IPS DF 6.9 (cell line): Measurements from ENCODE around the gene PWP1.

Source experiments
- DNase-seq: peaks from one replicate; pipeline ENCODE4 v3.0.0-alpha.2; 2013; ENCODE audit warnings: low read depth, low spot score
- H3K27ac ChIP-seq: one replicate; pipeline ENCODE4 v1.5.1; 2013; ENCODE audit warnings: low read length, control low read depth
- H3K27me3 ChIP-seq: 2 replicates; pipeline ENCODE4 v1.6.1; 2013; ENCODE audit warnings: mild to moderate bottlenecking, low read length; ENCODE audit not compliant: control insufficient read depth, insufficient read depth
- H3K36me3 ChIP-seq: 2 replicates; pipeline ENCODE4 v1.6.1; 2013; ENCODE audit warnings: low read length; ENCODE audit not compliant: control insufficient read depth, insufficient read depth
- H3K4me1 ChIP-seq: 2 replicates; pipeline ENCODE4 v1.6.1; 2013; ENCODE audit warnings: low read length; ENCODE audit not compliant: control insufficient read depth, insufficient read depth
- H3K4me3 ChIP-seq: 2 replicates; pipeline ENCODE4 v1.5.1; 2013; ENCODE audit warnings: mild to moderate bottlenecking, low read length
- H3K9me3 ChIP-seq: 2 replicates; pipeline ENCODE4 v1.6.1; 2013; ENCODE audit warnings: low read length, inconsistent platforms; ENCODE audit not compliant: control insufficient read depth, insufficient read depth
- WGBS: extraction: QIAGEN DNeasy Blood & Tissue Kit; methylation state at CpG from one replicate; pipeline ENCODE4 v1.1.7; 2013; ENCODE audit warnings: mixed read lengths, missing lambda C conversion rate; ENCODE audit not compliant: insufficient read length, insufficient coverage; 5-methylcytosine and 5-hydroxymethylcytosine counted together

Gene PWP1

GRCh38 chr12:107685360-107686248 is at the start of gene PWP1:
Gene PWP1, plus strand, starts transcription at chr12:107685799. Its CDS starts 101 bp downstream, at chr12:107685900.
- Histone ChIP-seq H3K27ac (no peak within 1 kb of the TSS), H3K27me3 (no peaks in the 10 kb centered on the region), H3K36me3 (peaks cover 3% of the 10 kb centered on the region; the same call in 1 of the 2 replicates), H3K4me3 (peak within 1 kb of the TSS; percentile 57), H3K4me1 (no peaks in the 10 kb centered on the region), H3K9me3 (no peaks in the 10 kb centered on the region)
- peak; percentile 90 for DNase-seq
- WGBS: no CpG with 5 or more reads among the region's 51 CpGs

GRCh38 chr12:107641154-107641553 is 44.4 kb upstream of the PWP1 start:
- Histone ChIP-seq H3K9me3 (no peaks in the 10 kb centered on the region), H3K27ac (no peak overlapping the region), H3K4me1 (0 out of 2 replicates have a peak, but pooled peaks cover 1% of the 10 kb centered on the region), H3K4me3 (no peak overlapping the region), H3K36me3 (no peaks in the 10 kb centered on the region), H3K27me3 (no peaks in the 10 kb centered on the region; the same call in 1 of the 2 replicates)
- DNase-seq: no peak

DNA sequence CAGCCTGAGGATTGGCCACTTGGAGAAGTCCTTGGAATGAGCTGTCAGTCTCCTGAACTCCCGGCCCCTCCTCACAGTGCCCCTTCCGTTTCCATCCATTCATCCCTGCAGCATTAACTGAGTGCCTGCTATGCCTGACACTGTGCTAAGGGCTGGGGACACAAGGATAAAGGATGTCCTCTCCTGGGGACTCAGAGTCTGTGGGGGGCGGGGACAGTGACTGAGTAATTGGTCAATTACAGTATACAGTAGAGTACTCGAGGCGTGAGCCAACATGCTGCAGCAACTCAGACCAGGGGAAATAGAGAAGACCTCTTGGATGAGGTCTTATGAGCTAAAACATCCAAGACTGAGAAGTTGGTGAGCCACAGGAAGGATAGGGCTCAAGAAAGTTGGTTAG is 43.4 kb upstream of the PWP1 start:
- H3K36me3 ChIP-seq: no peaks in the 10 kb centered on the region
- H3K27ac ChIP-seq: no peak overlapping the region
- WGBS: no CpG with 5 or more reads among the region's 5 CpGs
- no peaks in the 10 kb centered on the region for H3K9me3 ChIP-seq
- H3K4me3 ChIP-seq: no peak overlapping the region
- peaks cover 7% of the 10 kb centered on the region for H3K4me1 ChIP-seq
- DNase-seq: no peak
- no peaks in the 10 kb centered on the region; the same call in 1 of the 2 replicates for H3K27me3 ChIP-seq

- H3K4me1 ChIP-seq: peaks cover 7% of the 10 kb centered on the region
- H3K36me3 ChIP-seq: no peaks in the 10 kb centered on the region
- H3K4me3 ChIP-seq: no peak overlapping the region
- no peak for DNase-seq
- no CpG with 5 or more reads among the region's 27 CpGs for WGBS
- H3K27me3 ChIP-seq: no peaks in the 10 kb centered on the region; the same call in 1 of the 2 replicates
- H3K9me3 ChIP-seq: no peaks in the 10 kb centered on the region
- no peak overlapping the region for H3K27ac ChIP-seq
Measured at GRCh38 chr12:107645630-107646333, 39.8 kb upstream of the PWP1 start.

DNA sequence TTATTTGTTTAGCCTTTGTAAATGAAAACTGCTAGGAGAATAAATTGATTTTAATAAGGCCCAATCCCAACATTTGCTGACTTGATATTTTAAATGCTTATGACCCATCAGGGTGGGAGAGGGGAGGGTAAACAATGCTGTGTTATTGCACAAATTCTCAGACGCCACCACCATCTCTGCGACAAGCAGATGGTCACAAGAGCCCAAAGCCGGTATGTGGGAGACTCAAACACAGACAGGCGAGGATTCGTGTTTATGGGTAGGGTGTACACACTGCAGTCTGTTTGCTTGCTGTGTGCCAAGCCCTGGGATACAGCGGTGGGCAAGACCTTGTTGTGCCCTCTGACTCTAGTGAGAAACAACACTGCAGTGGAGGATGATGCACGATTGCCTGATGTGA is 39.2 kb upstream of the PWP1 start:
- Histone ChIP-seq H3K36me3 (no peaks in the 10 kb centered on the region), H3K4me3 (no peak overlapping the region), H3K4me1 (peaks cover 7% of the 10 kb centered on the region), H3K27ac (peak overlapping the region; percentile 46), H3K27me3 (no peaks in the 10 kb centered on the region; the same call in 1 of the 2 replicates), H3K9me3 (no peaks in the 10 kb centered on the region)
- DNase-seq: no peak
- WGBS: no CpG with 5 or more reads among the region's 7 CpGs

DNA sequence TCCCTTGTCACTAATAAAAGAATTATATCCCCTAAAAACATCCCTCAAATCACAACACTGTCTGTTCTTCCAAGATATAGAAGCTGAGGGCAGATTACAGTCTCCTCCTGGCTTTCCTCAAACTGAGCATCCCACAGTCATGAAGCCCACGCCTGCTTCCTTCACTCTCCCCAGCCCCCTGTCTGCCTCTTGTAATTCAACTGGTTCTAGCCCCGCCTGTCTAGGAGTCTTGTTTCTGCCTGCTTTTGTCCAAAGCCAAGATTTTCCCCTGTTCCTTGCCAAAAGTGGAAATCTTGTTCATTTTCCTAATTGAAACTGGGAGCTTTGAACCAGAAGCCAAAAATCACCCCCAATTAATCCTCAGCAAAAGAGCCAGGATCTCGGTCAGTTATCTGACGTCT is 35.9 kb upstream of the PWP1 start:
- H3K27ac ChIP-seq: no peak overlapping the region
- no CpG with 5 or more reads among the region's 4 CpGs for WGBS
- H3K4me1 ChIP-seq: peaks cover 9% of the 10 kb centered on the region
- H3K9me3 ChIP-seq: no peaks in the 10 kb centered on the region
- no peak for DNase-seq
- H3K27me3 ChIP-seq: no peaks in the 10 kb centered on the region; the same call in 1 of the 2 replicates
- H3K36me3 ChIP-seq: no peaks in the 10 kb centered on the region
- no peak overlapping the region for H3K4me3 ChIP-seq

- Histone ChIP-seq H3K9me3 (no peaks in the 10 kb centered on the region), H3K27me3 (no peaks in the 10 kb centered on the region), H3K36me3 (no peaks in the 10 kb centered on the region), H3K27ac (no peak overlapping the region), H3K4me1 (peaks cover 7% of the 10 kb centered on the region), H3K4me3 (no peak overlapping the region)
- no peak for DNase-seq
- WGBS: no CpG with 5 or more reads among the region's 10 CpGs
Measured at GRCh38 chr12:107650977-107651376, 34.6 kb upstream of the PWP1 start.

DNA sequence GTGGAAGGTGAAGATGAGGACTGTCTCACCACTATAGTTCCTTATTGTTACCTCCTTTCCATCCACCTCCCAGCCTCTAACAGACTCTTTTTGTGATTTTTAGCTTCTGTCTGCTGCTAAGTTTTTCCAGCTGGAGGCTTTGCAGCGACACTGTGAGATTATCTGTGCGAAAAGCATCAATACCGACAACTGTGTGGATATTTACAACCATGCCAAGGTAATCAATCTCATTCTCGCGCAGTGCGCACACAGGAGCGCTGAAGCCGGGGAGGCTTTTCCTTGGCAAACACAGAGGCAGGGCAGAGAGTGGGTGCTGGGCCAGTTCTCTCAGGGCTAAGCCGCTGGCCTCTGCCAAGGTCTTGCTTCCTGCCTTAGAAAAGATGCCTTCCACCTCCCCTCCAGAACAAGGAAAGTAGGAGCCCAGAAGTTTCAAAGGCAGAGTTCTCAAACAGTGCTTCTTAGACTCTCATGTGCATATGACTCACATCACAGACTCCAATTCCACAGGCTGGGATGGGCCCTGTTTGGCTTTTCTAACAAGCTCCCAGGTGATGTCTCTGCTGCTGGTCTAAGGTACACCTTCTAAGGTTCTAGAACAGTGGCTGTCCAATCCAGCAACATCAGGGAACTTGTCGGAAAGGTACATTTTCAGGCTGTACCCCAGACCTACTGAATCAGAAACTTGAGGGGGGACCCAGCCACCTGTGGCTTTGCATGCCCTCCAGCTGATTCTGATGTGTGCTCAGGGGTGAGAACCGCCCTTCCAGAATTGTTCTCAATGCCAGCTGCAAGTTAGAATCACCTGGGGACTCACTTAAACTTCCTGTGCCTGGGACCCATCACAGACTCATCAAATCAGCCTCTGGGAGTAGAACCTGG is 33.8 kb upstream of the PWP1 start:
- no CpG with 5 or more reads among the region's 11 CpGs for WGBS
- Histone ChIP-seq H3K4me3 (no peak overlapping the region), H3K36me3 (no peaks in the 10 kb centered on the region), H3K27me3 (no peaks in the 10 kb centered on the region), H3K9me3 (no peaks in the 10 kb centered on the region), H3K27ac (no peak overlapping the region), H3K4me1 (peaks cover 2% of the 10 kb centered on the region)
- no peak for DNase-seq

DNA sequence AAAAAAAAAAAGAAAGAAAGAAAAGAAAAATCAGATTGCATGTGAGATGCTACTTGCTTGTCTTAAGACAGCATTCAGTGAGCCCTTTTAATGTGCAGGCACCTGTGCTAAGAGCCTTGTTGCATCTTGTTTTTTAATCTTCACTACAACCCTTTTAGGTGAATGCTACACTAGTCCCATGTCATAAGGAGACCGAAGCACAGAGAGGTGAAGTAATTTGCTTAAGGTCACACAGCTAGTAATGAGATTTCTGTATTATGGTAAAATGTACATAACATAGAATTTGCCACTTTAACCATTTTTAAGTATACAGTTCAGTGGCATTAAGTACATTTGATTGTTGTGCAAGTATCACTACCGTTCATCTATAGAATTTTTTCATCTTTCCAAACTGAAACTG is 32.1 kb upstream of the PWP1 start:
- H3K4me1 ChIP-seq: peaks cover 2% of the 10 kb centered on the region; the same call in 1 of the 2 replicates
- H3K36me3 ChIP-seq: no peaks in the 10 kb centered on the region
- 100% methylated on average over 1 of the region's 2 CpGs for WGBS
- no peaks in the 10 kb centered on the region for H3K9me3 ChIP-seq
- no peak overlapping the region for H3K27ac ChIP-seq
- DNase-seq: no peak
- no peaks in the 10 kb centered on the region for H3K27me3 ChIP-seq
- H3K4me3 ChIP-seq: no peak overlapping the region

- no CpG with 5 or more reads among the region's 4 CpGs for WGBS
- Histone ChIP-seq H3K27ac (no peak overlapping the region), H3K36me3 (no peaks in the 10 kb centered on the region), H3K4me1 (peaks cover 2% of the 10 kb centered on the region; the same call in 1 of the 2 replicates), H3K9me3 (no peaks in the 10 kb centered on the region), H3K27me3 (no peaks in the 10 kb centered on the region), H3K4me3 (no peak overlapping the region)
- DNase-seq: no peak
Measured at GRCh38 chr12:107654873-107655272, 30.7 kb upstream of the PWP1 start.
